ENCODE measurements around the gene ESRRA. TPM values are rescaled to one million over a fixed set of nuclear protein-coding genes. Genes with fewer than 3 reads are reported as not detected.
A peak's percentile ranks its signal among the peaks of the same experiment; 100 is the strongest.

Gene ESRRA
- total RNA-seq, 1 experiment from 2014 or later, result 53.4 TPM

- H3K9me3 Mint-ChIP-seq (ENCODE audit: low read depth, unreplicated experiment), result no peaks in the 10 kb centered on the region
- no peak overlapping the region for H3K27ac Mint-ChIP-seq (ENCODE audit: unreplicated experiment)
- BruUV-seq (replicated peaks), result no TSS peak
- CTCF ChIA-PET, result no interaction called here
- intact Hi-C loops (cut with micrococcal nuclease; ENCODE audit: unreplicated experiment), result no loop called here
- H3K27me3 Mint-ChIP-seq (ENCODE audit: unreplicated experiment), result peaks cover 40% of the 10 kb centered on the region
- H3K36me3 Mint-ChIP-seq (ENCODE audit: insufficient read depth, unreplicated experiment), result peaks cover 34% of the 10 kb centered on the region
- peaks cover 17% of the 10 kb centered on the region for H3K4me1 Mint-ChIP-seq (ENCODE audit: low read depth, unreplicated experiment)
- H3K4me3 Mint-ChIP-seq (ENCODE audit: low read depth, unreplicated experiment), result no peak overlapping the region
- no peak for DNase-seq
- TF ChIP-seq CTCF (IDR thresholded peaks at IDR 0.05; ENCODE audit: unreplicated experiment), result no peak
Observed at GRCh38 chr11:64288353-64288750, 17.0 kb upstream of the ESRRA start.

GRCh38 chr11:64289002-64289564, 16.2 kb upstream of the ESRRA start:
- TF ChIP-seq CTCF (IDR thresholded peaks at IDR 0.05; ENCODE audit: unreplicated experiment), result no peak
- Mint-ChIP-seq H3K9me3 (ENCODE audit: low read depth, unreplicated experiment) (no peaks in the 10 kb centered on the region), H3K27ac (ENCODE audit: unreplicated experiment) (no peak overlapping the region), H3K4me3 (ENCODE audit: low read depth, unreplicated experiment) (no peak overlapping the region), H3K4me1 (ENCODE audit: low read depth, unreplicated experiment) (peaks cover 17% of the 10 kb centered on the region), H3K36me3 (ENCODE audit: insufficient read depth, unreplicated experiment) (peaks cover 29% of the 10 kb centered on the region), H3K27me3 (ENCODE audit: unreplicated experiment) (peaks cover 47% of the 10 kb centered on the region)
- BruUV-seq (replicated peaks), result no TSS peak
- DNase-seq, result no peak
- intact Hi-C loops (cut with micrococcal nuclease; ENCODE audit: unreplicated experiment), result no loop called here
- CTCF ChIA-PET, result interaction anchor here (0.7 to 1.4 kb wide), 2 partner anchors 12 to 31 kb away, joined by 3 to 5 read pairs; no protein-coding TSS in a partner anchor

- no peak for TF ChIP-seq CTCF (IDR thresholded peaks at IDR 0.05; ENCODE audit: unreplicated experiment)
- no peak overlapping the region for H3K27ac Mint-ChIP-seq (ENCODE audit: unreplicated experiment)
- DNase-seq, result no peak
- no TSS peak for BruUV-seq (replicated peaks)
- intact Hi-C loops (cut with micrococcal nuclease; ENCODE audit: unreplicated experiment), result no loop called here
- H3K27me3 Mint-ChIP-seq (ENCODE audit: unreplicated experiment), result peaks cover 63% of the 10 kb centered on the region
- peaks cover 14% of the 10 kb centered on the region for H3K36me3 Mint-ChIP-seq (ENCODE audit: insufficient read depth, unreplicated experiment)
- CTCF ChIA-PET, result interaction anchor here (0.8 to 1.2 kb wide), 2 partner anchors 8 to 86 kb away, joined by 3 to 4 read pairs; no protein-coding TSS in a partner anchor
- H3K4me1 Mint-ChIP-seq (ENCODE audit: low read depth, unreplicated experiment), result peaks cover 17% of the 10 kb centered on the region
- no peaks in the 10 kb centered on the region for H3K9me3 Mint-ChIP-seq (ENCODE audit: low read depth, unreplicated experiment)
- H3K4me3 Mint-ChIP-seq (ENCODE audit: low read depth, unreplicated experiment), result peak overlapping the region; percentile 12
Observed at GRCh38 chr11:64290352-64291261, 14.7 kb upstream of the ESRRA start.

- Mint-ChIP-seq H3K9me3 (ENCODE audit: low read depth, unreplicated experiment) (no peaks in the 10 kb centered on the region), H3K27ac (ENCODE audit: unreplicated experiment) (no peak within 1 kb of the TSS), H3K4me1 (ENCODE audit: low read depth, unreplicated experiment) (peaks cover 15% of the 10 kb centered on the region), H3K4me3 (ENCODE audit: low read depth, unreplicated experiment) (peak within 1 kb of the TSS; percentile 12), H3K27me3 (ENCODE audit: unreplicated experiment) (peaks cover 70% of the 10 kb centered on the region), H3K36me3 (ENCODE audit: insufficient read depth, unreplicated experiment) (peaks cover 12% of the 10 kb centered on the region)
- intact Hi-C loops (cut with micrococcal nuclease; ENCODE audit: unreplicated experiment), result no loop called here
- TF ChIP-seq CTCF (IDR thresholded peaks at IDR 0.05; ENCODE audit: unreplicated experiment), result no peak
- BruUV-seq (replicated peaks), result no TSS peak
- CTCF ChIA-PET, result interaction anchor here (1.2 kb wide), 1 partner anchor 7 kb away, joined by 3 read pairs; no protein-coding TSS in a partner anchor
- no peak for DNase-seq
Observed at GRCh38 chr11:64291262-64291751, 14.0 kb upstream of the ESRRA start, which contains the start of gene KCNK4. TSS of gene KCNK4 (plus strand) at chr11:64291302. CDS start at chr11:64293019, 1,717 bp downstream.
